ENCODE measurements around the gene DYRK1B.
"Not testable (repeated sequence)": the region's sequence is repeated elsewhere in the genome, so short reads cannot be mapped to it uniquely, and the experiment has no call there.

The DYRK1B gene

GRCh38 chr19:39830847-39831246 lies 3.1 kb downstream of the DYRK1B start:
- no peak for DNase-seq (ENCODE audit: low read depth in 2 of 2)

- DNase-seq (ENCODE audit: low read depth in 2 of 2), result no peak
These were observed 3.6 kb downstream of the DYRK1B start for GRCh38 chr19:39830406-39830805.

DNA sequence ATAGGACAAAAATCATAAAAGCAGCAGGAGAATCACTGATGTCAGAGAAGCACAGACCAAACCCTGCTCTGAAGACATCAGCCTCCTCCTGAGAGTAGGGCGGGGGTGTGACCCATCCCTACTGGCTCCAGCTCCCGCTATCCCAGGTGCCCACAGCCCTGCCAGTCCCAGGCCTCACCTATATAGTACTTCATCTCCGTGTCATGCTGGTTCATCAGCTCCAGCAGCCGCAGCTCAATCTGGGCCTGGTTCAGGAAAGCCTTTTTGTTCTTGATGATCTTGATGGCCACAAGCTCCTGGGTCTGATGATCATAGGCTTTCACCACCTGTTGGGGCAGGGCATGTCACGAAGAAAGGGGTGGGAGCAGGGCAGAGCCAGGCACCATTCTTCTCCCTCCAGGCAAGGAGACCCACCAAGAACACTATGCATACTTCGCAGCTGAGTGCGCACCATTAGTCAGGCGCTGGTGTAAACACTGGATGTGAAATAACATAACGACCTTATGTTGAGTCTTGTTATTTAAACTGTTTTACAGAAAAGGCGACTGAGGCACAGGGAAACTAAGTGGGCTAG lies 4.2 kb downstream of the DYRK1B start:
- no peak for DNase-seq (ENCODE audit: low read depth in 2 of 2)

DNA sequence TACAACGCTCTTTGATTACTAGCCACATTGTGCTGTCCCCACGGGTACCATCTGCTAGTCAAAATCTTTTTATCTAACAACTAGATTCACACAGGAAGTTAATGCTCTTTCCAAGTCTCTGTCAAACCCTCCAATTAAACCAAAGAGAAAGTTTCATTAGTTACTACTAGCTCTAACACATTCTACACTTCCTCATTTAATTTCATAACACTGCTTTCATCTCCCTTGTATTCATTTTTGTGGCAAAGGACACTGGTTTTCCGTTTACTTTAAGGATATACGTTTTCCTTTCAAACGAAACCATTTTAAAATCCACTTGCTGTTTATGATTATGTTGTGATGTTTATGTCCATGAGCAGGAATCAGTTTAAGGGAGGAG lies 5.3 kb downstream of the DYRK1B start:
- DNase-seq (ENCODE audit: low read depth in 2 of 2), result no peak

GRCh38 chr19:39828015-39828653 lies 5.8 kb downstream of the DYRK1B start:
- no peak for DNase-seq (ENCODE audit: low read depth in 2 of 2)

DNA sequence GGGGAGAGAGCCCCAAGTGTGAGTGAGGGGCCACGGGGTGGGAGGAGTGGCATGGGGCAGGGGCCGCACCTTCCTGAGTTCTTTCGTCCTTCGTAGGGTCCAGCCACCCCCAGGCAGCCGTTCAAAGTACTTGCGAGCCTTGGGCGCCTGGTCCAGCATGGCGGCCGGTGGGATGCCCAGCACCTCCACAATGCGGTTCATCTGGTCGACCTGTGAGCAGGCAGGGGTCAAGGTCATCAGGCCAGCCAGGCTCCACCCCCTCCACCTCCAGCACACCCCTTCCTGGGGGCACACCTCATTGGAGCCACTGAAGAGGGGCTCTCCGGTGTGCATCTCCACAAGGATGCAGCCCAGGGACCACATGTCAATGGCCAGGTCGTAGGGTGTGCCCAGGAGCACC lies 6.7 kb downstream of the DYRK1B start:
- no peak for DNase-seq (ENCODE audit: low read depth in 2 of 2)

DNA sequence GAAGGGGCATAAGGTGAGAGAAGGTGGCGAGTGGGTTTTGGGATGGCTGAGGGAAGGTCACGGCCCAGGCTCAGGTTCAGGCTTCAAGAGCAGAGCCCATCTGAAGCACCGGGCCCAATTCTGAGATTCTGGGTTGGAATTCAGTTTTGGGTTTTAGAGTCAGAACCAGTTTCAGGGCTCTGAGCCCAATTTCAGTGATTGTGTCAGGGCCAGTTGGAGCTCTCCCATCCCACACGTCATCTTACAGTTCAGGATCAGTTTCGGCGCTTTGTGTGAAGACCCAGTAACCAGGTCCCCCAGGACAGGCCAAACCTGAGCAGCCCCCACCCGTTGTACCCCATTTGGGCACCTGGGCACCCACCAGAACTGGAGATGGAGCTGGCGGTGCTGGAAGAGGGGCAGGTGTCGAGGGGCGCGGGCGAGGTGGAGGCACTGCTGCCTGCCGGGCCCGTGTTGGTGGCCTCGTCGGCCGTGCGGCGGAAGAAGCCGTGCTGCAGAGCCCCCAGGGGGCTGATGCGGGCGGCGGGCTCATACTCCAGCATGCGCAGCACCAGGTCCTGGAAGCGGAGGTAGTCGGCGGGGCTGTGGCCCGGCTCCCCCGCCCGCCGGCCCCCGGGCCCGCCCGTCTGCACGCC lies 7.5 kb downstream of the DYRK1B start:
- DNase-seq (ENCODE audit: low read depth in 2 of 2), result no peak

DNA sequence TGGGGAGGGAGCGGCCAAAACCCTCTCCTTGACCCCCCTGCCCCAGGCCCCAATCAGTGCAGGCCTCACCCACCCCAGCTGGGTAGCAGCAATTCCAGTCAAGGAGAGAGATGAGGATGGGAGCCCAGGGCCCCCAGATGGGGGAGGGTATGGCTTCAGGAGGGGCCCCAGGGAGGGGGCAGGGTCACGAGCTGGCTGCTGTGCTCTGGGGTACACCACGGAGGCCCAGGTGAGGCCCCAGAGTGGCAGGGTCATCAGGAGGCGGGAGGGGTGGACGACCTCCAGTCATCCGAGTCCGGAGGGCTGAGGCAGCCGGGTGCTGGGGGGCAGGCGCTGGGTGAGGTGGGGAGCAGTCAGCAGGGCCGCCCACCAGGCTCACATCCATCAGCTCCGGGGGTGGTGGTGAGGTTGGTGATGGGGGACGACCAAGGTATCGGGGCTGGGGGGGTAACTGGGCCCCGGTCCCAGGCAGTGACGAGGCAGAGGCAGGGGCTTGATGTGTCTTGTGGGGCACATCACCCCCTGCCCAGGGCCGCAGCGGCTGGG lies 8.4 kb downstream of the DYRK1B start:
- no peak for DNase-seq (ENCODE audit: low read depth in 2 of 2)

GRCh38 chr19:39825093-39825463 lies 8.9 kb downstream of the DYRK1B start:
- no peak for DNase-seq (ENCODE audit: low read depth in 2 of 2)

GRCh38 chr19:39824143-39825092 lies 9.5 kb downstream of the DYRK1B start:
- peak; percentile 64 to 72 for DNase-seq (ENCODE audit: low read depth in 2 of 2)

DNA sequence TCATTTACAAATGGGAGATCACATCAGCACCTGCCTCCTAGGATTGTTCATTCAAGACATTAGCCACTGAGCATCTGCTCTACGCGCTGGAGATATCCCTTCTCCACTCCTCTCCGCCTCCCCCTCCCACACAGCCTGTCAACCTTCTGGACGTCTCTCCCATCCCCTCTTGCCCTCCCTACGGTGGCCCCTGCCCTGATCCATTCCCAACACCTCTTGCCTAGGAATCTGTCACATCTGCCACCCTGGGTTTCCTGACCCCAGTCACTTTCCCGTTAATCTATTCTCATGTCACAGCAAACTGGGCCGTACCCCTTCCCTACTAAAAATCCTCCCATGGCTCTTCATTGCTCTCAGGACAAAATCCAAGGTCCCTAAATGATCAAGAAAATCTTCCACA lies 10.3 kb downstream of the DYRK1B start:
- no peak for DNase-seq (ENCODE audit: low read depth in 2 of 2)

- DNase-seq (ENCODE audit: low read depth in 2 of 2), result no peak
These were observed 13.3 kb downstream of the DYRK1B start for GRCh38 chr19:39820696-39821095.

DNA sequence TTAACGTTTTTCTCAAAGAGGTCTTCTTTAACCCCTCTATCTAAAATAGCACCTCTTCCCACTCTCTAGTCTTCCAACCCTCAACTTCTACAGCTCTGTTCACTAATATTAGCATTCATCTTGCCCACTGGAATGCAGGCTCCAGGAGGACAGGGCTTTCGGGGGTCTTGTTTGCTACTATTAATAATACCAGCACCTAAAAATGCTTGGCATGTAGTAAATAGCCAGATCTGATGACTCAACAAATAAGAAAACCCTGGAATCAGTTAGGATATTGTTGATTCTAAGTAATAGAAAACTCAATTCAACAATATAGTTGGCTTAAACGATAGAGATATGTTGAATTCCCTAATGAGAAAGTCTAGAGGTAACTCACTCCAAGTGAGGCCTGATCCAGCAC lies 14.2 kb downstream of the DYRK1B start:
- DNase-seq (ENCODE audit: low read depth in 2 of 2), result no peak

DNA sequence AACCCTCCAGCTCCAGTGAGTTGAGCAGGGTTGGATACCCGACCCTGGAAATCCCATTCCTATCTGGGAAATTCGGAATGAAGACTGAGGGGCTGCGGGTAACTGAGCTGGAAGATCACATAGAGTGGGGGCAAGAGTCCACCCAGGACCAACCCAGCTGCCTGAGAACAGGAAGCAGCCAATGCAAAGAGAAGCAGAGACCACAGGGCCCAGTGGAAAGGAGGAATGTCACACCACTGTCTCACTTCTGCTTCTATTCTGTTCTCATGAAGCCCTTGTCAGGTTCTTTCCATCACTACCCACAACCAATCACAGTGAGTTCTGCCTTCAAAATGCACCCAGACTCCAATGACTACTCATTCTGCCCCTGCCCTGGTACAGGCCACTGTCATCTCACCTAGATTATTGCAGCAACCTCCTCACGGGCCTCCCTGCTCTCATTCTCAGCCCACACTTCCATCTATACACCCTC lies 15.3 kb downstream of the DYRK1B start:
- DNase-seq (ENCODE audit: low read depth in 2 of 2), result no peak

GRCh38 chr19:39817888-39818561 lies 15.9 kb downstream of the DYRK1B start:
- DNase-seq (ENCODE audit: low read depth in 2 of 2), result no peak

DNA sequence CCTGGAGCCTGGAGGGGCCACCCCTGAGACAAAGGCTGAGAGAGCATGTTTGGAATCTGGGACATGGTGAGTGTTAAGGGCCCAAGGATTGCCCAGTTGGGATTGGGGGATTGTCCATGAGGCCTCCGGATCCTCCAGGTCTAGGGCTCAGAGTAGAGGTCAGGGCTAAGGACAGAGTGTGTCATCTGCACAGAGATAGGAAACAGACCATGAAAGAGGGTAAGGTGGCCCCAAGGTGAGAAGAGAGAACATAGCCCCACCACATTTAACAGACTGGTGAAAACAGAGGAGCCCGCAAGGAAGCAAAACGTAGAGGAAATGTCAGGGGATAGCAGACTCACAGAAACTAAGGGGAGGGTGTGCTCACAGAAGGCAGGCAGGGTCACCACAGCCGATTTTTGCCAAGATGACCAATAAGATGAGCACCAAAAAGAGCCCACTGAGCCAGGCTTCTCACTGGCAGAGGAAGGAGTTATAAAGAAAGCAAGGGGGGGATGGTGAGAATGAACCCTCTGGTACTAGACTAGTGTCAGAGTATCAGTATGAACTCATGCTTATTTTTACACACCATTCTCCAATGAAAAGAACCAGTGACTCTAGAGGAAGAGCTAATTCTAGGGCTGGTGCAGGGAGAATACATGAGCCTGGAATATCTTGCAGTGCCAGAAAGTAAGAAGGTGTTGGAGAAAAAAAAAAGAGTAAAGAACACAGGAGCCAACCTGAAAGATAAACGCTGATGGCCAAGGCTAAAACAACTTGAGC lies 17.5 kb downstream of the DYRK1B start:
- no peak for DNase-seq (ENCODE audit: low read depth in 2 of 2)

DNA sequence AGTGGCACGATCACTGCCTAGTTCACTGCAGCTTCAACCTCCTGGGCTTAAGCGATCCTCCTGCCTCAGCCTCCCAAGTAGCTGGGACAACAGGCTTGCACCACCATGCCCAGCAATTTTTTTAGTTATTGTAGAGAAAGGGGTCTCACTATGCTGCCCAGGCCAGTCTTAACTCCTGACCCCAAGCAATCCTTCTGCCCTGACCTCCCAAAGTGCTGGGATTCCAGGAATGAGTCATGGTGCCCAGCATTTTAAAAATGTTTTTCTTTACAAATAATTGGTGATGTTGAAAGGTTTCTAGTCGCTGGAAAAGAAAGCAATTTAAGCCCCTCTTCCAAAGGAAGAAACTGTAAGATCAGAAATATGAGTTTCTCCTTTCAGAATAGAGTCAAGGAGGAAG lies 19.4 kb downstream of the DYRK1B start:
- DNase-seq (ENCODE audit: low read depth in 2 of 2), result no peak

- DNase-seq (ENCODE audit: low read depth in 2 of 2), result not testable (repeated sequence)
These were observed 19.9 kb downstream of the DYRK1B start for GRCh38 chr19:39814111-39814510.

DNA sequence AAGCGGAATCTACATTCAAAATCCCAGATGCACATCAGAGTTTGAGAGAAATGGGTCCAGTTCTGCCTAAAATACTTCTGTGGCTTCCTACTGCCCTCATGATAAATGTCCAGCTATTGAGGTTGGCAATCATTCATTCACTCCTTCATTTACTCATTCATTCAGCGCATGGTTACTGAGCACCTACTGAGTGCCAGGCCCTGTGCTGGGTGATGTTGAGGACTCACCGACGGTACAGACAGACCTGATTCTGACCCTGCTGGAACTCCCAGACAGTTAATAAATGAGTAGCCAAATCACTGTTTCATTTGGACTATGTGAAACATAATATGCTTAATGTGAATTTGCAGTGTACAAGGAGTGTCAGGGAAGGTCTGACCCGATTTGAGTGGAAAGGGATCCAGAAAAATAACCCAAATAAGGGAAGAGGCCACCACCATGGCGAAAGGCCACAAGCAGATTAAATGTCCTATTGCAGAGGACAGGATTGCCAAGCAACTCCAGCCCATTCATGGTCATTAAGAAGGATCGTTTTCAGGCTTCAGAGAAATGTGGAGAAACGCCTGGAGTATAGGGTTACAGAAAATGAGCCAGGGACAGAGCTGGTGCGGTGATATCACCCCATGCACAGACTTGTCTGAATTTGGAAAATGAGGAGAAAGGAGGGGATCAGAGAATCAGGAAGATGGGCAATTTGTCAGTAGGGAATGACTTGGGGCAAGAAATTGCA lies 20.5 kb downstream of the DYRK1B start:
- DNase-seq (ENCODE audit: low read depth in 2 of 2), result no peak

DNA sequence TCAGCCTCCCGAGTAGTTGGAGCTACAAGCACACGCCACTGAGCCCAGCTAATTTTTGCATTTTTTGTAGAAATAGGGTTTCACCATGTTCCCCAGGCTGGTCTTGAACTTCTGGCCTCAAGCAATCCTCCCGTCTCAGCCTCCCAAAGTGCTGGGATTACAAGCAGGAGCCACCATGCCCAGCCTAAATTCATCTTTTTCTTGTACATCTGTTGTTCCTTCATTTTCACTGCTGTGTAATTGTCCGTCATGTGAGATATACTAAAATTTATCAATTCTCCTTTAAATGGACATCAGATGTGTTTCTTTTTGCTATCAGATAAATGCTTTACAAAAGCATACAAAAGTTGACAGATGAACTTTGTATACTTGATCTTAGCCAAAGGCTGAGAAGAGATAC lies 22.9 kb downstream of the DYRK1B start:
- no peak for DNase-seq (ENCODE audit: low read depth in 2 of 2)
